NCI-H146 (cell line): ENCODE data around the gene SLMAP.

ENCODE experiments used
- DNase-seq: peaks from one replicate; lab custom pipeline; 2025; lab: John Stamatoyannopoulos, UW

The SLMAP gene

GRCh38 chr3:57755741-57756527 lies at the start of gene SLMAP:
SLMAP (plus strand) TSS chr3:57756309; CDS start chr3:57757652, 1,343 bp downstream.
- peak; percentile 90 for DNase-seq

- no peak for DNase-seq
Measured at GRCh38 chr3:57706462-57706861, 49.6 kb upstream of the SLMAP start.

- no peak for DNase-seq
Measured at GRCh38 chr3:57709031-57709430, 47.1 kb upstream of the SLMAP start.

- DNase-seq: no peak
Measured at GRCh38 chr3:57709559-57709958, 46.5 kb upstream of the SLMAP start.

GRCh38 chr3:57715686-57716085 lies 40.4 kb upstream of the SLMAP start:
- DNase-seq: no peak

DNA sequence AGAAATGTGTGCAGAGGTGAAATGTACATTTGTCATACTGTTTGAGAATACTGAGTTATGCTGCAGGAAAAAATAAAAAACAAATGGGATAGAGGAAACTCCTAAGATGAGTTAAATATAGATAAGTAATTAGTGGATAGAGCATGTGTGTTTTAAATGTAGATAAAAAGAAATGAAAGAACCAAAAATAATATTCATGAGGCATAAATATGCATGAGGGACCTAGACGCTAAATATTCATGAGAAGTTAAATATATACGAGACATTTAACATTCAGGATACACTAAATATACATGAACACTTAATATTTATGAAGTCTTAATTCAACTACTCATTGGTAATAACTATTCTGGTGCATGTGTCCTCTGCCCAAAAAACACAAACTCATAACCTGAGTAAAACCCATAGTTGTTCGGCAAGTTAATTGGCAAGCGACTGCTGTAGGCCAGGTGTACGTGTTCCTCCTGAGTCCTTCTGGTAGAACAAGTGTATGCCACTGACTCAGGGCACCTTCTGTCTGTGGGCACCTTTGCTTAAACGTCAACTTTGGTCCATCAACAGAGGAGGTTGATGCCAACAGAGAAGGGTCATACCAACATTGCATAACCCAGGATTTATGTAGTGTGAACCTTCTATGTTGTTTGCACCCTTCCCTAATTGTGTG lies 38.8 kb upstream of the SLMAP start:
- DNase-seq: no peak

DNA sequence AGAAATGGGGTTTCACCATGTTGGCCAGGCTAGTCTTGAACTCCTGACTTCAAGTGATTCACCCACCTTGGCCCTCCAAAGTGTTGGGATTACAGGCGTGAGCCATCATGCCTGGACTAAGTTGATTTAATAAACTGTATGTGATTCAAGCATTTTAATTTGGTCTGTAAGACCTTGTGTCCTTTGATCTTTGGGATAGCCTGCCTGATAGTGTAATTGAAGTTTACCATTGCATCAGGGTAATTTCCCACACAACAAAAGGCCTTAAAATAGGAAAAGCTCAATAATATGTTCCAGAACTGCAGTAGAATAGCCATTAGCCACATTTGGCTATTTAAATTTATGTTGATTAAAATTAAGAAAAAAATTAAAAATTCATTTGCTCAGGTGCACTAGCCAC lies 38.0 kb upstream of the SLMAP start:
- DNase-seq: no peak

- no peak for DNase-seq
Measured at GRCh38 chr3:57726397-57726796, 29.7 kb upstream of the SLMAP start.

DNA sequence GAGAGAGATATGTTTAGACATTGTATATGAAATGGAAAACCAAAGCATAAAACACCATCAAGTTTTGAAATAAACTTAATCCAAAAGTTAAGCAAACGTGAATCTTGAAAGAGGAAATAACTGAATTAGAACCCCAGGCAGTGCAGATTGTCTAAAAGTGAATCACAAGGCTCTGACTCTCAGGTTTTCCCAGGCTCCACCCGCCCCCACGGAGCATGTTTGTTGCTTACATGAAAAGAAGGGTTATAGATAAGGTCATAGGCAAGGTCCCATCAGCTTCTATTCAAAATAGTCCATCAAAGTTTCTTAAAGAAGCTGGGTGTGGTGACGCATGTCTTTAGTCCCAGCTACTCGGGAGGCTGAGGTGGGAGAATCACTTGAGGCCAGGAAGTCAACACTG lies 29.0 kb upstream of the SLMAP start:
- no peak for DNase-seq

DNA sequence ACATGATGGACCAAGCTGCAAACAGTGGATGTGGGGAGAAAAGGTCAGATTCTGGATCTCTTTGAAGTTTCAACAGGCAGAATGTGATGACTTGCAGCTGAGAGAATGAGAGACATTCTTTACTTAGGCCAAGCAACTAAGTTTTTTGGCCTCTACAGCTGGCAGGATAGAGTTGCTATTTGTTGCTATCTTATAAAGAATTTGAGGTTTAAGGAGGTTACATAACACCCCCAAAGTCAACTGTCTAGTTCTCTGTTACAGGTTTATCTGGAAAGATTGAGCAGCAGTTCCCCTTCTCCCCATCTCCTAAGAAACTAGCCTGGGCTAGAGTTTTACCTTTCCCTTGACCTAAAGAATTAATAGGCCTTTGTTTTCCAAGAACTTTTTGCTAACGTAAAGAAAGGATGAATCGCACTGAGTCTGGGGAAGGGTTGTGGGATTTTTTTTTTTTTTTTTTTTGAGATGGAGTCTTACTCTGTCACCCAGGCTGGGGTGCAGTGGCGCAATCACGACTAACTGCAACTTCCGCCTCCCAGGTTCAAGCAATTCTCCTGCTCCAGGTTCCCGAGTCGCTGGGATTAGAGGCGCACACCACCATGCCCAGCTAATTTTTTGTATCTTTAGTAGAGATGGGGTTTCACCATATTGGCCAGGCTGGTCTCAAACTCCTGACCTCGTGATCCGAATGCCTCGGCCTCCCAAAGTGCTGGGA lies 26.6 kb upstream of the SLMAP start:
- no peak for DNase-seq

- no peak for DNase-seq
Measured at GRCh38 chr3:57730682-57731081, 25.4 kb upstream of the SLMAP start.

DNA sequence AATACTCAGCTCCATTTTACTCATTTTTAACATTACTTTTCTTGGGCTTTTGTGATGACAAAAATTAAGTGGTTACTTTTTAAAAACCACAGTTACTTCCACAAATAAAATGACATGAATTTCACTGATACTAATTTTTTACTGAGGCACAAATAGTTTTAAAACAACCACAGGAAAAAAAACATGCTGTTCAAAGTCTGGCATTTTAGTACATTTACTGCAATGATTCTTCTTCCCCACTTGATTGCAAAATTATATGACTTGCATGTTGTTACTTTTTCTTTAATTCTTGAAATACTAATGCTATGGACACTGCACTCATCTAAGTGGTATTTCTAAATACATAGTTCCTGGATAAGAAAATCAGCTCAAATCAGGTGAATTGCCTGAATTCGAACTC lies 24.8 kb upstream of the SLMAP start:
- no peak for DNase-seq

GRCh38 chr3:57733790-57734189 lies 22.3 kb upstream of the SLMAP start:
- no peak for DNase-seq

DNA sequence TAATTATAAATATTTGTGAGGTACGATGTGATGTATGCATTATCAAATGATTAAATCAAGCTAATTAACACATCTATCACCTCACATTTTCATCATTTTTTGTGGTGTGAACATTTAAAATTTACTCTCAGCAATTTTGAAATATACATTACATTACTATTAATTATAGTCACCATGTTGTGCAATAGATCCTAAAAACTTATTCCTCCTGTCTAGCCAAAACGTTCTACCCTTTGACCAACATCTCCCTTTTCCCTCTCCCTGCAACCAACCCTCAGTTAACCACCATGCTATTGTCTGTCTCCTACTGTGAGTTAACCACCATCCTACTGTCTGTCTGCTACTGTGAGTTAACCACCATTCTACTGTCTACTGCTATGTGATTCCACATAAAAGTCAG lies 20.7 kb upstream of the SLMAP start:
- DNase-seq: no peak

- DNase-seq: no peak
Measured at GRCh38 chr3:57737840-57738239, 18.3 kb upstream of the SLMAP start.

DNA sequence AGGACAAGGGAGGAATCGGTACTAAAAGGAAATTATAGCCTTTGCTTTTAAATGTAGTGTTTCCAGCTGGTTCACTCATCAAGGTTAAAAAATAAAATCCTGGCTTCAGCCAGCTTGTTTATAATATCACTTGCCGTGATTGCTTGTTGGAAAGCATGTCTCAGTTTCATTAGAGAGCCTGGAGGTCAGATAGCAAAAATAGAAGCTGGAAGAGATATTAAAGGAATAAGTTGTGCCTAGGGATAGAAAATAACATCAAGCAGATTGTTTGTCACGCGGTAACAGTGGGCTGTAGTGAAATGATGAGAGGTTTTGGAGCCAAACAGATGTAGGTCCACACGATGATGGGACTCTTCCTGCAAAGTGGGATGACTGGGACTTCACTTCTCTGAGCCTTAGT lies 17.7 kb upstream of the SLMAP start:
- DNase-seq: no peak

GRCh38 chr3:57740027-57740426 lies 16.1 kb upstream of the SLMAP start:
- DNase-seq: no peak

DNA sequence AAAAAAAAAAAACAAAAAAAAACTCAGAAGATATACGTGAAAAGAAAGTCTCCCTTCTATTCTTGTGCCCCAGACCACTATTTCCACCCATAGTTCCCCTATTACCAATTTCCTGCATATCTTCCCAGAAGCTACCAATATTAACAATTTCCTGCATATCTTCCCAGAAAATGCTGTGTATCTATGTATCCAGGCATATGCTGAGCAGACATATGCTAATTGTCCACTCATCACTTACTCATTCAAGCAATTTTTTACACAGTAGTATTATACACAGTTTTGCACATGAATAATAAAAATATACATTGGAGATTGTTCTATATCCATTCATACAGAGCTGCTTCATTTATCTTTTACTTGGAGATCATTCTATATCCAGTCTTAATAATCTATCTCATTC lies 12.6 kb upstream of the SLMAP start:
- DNase-seq: no peak

DNA sequence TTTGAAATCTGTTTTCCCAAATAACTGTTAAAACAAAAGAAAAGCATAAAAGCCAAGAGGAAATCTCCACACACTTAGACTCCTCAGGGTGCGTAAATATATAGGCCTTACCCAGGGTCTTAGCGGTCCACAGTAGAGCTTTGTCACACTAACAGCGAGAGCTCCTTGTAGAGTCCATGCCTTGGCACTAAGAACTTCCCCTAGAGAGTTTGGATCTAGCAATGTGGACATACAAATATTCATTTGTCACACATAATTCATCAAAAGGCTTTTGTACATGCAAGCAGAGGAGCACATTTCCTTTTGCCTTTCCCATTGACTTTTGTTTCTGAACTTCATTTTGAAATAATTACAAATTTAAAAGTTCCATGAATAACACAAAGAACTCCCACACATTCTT lies 11.0 kb upstream of the SLMAP start:
- DNase-seq: no peak

GRCh38 chr3:57746156-57747010 lies 9.7 kb upstream of the SLMAP start:
- DNase-seq: no peak

DNA sequence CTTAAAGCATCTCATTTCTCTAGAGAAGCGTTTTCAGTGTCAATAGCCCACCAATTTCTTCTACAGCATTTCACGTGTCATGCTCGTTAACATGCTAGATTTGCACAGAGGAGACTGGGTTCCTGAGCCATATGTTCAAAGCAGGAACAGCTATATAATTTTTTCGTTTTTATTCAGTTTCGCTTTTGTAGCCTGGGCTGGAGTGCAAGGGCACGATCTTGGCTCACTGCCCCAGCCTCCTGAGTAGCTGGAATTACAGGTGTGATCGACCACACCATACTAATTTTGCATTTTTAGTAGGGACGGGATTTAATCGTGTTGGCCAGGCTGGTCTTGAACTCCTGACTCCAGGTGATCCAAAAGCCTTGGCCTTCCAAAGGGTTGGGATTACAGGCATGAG lies 6.6 kb upstream of the SLMAP start:
- DNase-seq: no peak

DNA sequence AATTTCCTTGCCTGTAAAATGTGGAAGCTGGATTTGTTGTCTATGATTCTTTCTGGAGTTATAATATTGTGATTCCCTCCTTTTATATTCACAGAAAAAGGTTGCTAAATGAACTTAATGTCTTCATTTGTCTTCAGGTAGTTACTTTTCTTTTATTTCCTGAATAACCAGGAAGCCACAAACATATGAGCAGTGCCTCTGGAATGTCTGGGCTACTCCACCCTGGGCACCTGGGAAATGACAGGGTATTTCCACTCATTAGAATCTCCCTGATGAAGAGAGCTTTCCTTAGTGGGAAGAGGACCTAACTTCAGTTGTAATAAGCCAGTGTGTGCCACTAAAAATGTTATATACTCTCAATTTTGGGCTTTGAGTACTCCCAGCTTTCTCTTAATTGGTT lies 3.8 kb upstream of the SLMAP start:
- DNase-seq: no peak
